GM21367 (cell line): ENCODE data around the gene NUDT4.
"Not testable (repeated sequence)": the region's sequence is repeated elsewhere in the genome, so short reads cannot be mapped to it uniquely, and the experiment has no call there.

Source experiments
- ATAC-seq: cut with Tn5 transposase; IDR thresholded peaks from one replicate; pipeline ENCODE4 v1.9.1; 2021; ENCODE audit not compliant: unreplicated experiment

The NUDT4 gene

GRCh38 chr12:93426412-93426805 lies 48.7 kb downstream of the NUDT4 start:
- no peak for ATAC-seq

GRCh38 chr12:93427779-93428564 lies 50.2 kb downstream of the NUDT4 start:
- no peak for ATAC-seq

GRCh38 chr12:93429448-93429847 lies 51.7 kb downstream of the NUDT4 start:
- no peak for ATAC-seq

GRCh38 chr12:93429852-93430251 lies 52.1 kb downstream of the NUDT4 start:
- ATAC-seq, result no peak

- ATAC-seq, result no peak
Measured at GRCh38 chr12:93430280-93430679, 52.6 kb downstream of the NUDT4 start.

- ATAC-seq, result not testable (repeated sequence)
Measured at GRCh38 chr12:93432031-93432430, 54.3 kb downstream of the NUDT4 start.

GRCh38 chr12:93434256-93434865 lies 56.6 kb downstream of the NUDT4 start:
- ATAC-seq, result no peak

GRCh38 chr12:93438266-93439050 lies 60.7 kb downstream of the NUDT4 start:
- no peak for ATAC-seq

GRCh38 chr12:93440043-93440835 lies 62.5 kb downstream of the NUDT4 start:
- ATAC-seq, result no peak

GRCh38 chr12:93441081-93441616 lies 63.4 kb downstream of the NUDT4 start:
- ATAC-seq, result no peak

GRCh38 chr12:93441617-93442410 lies 64.1 kb downstream of the NUDT4 start, which contains the start of gene UBE2N:
Gene UBE2N (minus strand): TSS chr12:93441947. CDS start chr12:93441884, 63 bp downstream.
- ATAC-seq, result peak; percentile 63

GRCh38 chr12:93442411-93443340 lies 65.0 kb downstream of the NUDT4 start:
- no peak for ATAC-seq

- no peak for ATAC-seq
Measured at GRCh38 chr12:93443576-93443975, 65.9 kb downstream of the NUDT4 start.

- ATAC-seq, result no peak
Measured at GRCh38 chr12:93447555-93448290, 70.0 kb downstream of the NUDT4 start.

GRCh38 chr12:93448796-93449195 lies 71.1 kb downstream of the NUDT4 start:
- ATAC-seq, result no peak

- peak; percentile 86 for ATAC-seq
Measured at GRCh38 chr12:93449277-93449676, 71.6 kb downstream of the NUDT4 start.

- no peak for ATAC-seq
Measured at GRCh38 chr12:93451423-93452158, 73.9 kb downstream of the NUDT4 start.
